M059J (cell line): ENCODE results near the gene CACNA1C. TPM values are rescaled to one million over a fixed set of nuclear protein-coding genes. Genes with fewer than 3 reads are reported as not detected.
A peak's percentile ranks its signal among the peaks of the same experiment; 100 is the strongest.

ENCODE experiments used
- DNase-seq: peaks from one replicate; pipeline ENCODE4 v3.0.0-alpha.2; 2012; ENCODE audit warnings: low read depth
- total RNA-seq: library from RNA; depleted of rRNA; stranded (reverse); fragments of >200 nt; shearing (Covaris generic); gene quantifications from 2 replicates; pipeline ENCODE4 v1.2.3, GENCODE V29; 2014

The CACNA1C gene
- total RNA-seq, 1 experiment from 2014 or later: 3.6 TPM

DNA sequence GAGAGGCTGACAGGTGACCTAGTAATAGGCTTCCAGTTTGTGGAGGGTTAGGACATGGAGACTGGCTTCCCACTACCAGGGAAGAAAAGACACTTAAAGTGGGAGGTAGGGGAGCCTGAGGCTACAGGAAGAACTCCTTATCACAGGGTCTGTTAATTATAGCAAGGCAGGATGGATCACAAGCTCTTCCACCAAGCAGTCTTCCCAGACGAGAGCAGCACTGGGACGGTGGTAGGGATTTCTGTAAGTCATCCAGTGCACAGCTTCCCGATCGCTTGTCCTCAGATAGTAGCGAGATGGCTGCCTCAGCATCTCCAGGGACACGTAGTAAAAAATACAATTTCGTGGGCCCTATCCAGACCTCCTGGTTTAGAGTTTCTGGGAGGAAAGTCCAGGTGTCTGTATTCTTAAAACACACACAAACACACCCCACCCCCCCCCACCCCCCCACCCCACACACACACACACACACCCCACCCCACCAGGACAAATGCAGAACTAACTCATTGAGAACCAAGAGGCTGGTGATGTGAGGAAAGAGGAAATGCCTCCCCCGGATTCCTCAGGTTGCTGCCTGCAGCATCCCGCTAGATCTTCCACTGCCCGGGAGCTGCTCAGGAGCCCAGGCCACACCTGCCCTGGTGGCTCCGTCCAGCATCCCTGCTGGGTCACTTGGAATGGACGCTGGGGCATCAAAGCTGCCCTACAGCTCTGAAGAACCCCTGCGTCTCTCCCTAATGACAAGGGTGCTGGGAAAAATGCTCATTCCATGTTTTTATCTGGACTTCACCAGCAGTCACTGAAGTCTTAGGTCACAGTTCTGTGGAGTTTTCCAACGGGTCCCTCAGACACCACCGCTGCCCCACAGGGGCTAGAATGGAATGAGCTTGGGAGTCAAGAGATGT is 307.2 kb downstream of the CACNA1C start:
- DNase-seq: no peak

DNA sequence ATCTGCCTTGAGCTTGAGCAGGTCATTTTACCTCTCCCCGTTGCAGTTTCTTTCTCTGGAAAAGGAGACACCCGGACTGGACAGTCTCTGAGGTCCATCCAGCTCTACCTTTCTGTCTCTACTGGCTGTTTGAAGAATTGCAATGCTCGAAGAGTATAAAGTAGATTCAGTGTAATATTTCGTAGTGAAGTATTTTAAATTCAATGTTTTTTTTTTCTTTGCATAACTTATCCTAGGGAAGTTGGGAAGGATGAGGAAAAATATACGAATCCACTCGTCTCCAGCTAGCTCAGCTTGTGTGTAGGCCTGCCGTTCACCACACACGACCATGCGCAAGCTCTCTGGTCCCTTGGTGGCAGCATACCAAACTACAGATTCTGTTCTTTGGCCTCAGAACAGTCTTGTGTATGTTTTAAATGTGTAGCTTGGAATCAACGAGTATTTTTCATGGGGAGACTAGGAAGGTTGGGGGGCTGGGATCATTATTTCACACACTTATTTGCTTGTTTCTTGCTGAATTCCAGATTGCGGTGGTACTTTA is 307.9 kb downstream of the CACNA1C start:
- DNase-seq: no peak

DNA sequence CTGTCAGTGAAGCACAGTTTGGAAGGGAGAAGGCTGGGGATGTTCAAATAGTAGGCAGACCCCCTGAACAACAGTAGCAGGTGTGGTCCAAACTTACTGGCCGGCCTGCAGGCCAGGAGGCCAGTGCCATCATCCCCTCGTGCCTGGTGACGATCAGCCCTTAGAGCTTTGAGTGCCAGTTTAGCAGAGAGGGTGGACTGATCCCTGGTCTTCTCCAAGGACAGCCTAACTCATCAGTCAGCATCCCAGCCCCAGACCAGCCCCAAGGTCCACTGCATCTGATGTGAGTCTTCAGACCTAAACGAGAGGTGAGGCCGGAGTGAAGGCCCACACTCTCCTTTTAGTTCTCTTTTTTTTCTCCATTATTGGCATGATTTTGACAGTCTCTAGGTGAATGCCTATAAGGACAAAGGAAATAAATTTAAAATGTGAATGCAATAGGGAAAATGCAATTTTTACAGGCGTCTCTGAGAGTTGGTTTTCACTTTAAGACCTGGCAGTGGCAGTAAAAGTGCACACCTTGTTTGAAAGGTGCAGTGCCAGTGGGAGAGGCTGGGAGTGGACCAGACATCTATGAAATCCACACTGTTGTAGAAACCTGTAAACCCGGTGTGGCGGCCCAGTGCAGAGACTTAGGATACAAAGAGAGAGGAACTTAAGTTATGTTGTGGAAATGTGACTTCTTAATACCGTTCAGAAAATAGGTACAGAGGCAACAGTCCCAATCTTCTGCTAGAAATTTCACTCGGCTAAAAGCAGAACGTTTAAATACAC is 311.2 kb downstream of the CACNA1C start:
- DNase-seq: no peak

DNA sequence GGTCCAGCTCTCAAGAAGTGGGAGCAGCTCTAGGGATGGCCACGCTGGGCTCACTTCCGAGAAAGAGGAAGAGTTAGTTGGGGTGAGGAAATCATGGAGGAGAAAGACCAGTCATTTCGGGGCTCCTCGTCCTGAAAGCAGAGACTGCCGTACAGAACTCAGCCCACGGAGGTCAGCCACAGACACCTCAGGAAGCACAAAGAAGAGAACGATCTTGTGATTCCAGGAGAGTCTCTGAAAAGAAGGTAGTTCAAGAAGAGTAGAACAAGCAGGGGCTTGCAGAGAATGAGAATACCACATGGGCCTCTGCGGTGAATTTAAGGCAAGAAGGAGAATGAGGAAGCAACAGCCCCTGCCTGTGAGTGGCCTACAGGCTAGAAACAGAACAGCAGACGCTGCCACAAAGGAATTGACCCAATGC is 311.9 kb downstream of the CACNA1C start:
- no peak for DNase-seq

DNA sequence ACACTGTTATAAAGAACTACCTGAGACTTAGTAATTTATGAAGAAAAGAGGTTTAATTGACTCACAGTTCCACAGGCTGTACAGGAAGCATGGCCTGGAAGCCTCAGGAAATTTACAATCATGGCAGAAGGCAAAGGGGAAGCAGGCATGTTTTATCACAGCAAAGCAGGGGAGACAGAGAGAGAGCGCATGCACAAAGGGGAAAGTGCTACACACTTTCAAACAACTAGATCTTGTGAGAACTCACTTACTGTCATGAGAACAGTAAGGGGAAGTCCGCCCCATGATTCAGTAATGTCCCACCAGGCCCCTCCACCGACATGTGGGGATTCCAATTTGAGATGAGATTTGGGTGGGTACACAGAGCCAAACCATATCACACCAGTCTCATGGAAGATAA is 313.9 kb downstream of the CACNA1C start:
- no peak for DNase-seq

DNA sequence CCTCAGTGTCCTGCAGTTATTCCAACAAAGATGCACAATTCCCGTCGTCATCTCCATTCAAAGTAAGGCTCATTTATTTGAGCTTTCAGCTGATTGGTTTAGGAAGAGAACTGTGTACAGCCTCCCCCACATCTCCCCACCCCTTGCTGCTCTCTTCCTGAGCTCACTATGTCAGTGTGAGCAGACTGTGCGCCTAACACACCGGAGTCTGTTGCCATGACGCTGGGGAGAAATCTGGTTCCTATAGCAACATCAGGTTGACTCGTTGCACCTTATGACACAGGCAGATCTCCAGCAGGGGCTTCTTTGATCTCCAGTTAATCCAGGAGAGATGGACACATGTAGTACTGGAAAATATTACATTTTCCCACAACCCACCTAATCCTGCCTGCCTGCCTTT is 319.4 kb downstream of the CACNA1C start:
- DNase-seq: peak; percentile 34

DNA sequence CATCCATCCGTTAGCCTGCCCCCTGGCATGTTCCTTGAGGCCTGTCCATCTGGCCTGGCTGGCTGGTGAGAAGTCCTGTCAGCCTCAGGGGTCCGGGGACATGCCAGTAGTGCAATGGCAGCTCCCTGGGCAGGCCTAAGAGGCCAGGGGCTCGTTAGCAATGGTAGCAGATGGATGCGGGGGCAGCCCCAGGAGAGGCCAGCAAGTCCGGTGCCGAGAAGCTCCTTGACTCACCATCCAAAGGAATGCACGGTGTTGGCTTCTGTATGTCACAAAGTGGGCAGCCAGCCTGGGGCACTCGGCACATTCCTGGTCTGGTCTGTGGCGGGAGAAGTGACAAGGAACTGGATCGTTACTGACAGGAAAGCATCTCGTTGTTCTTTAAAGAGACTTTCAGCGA is 319.9 kb downstream of the CACNA1C start:
- DNase-seq: peak; percentile 81

DNA sequence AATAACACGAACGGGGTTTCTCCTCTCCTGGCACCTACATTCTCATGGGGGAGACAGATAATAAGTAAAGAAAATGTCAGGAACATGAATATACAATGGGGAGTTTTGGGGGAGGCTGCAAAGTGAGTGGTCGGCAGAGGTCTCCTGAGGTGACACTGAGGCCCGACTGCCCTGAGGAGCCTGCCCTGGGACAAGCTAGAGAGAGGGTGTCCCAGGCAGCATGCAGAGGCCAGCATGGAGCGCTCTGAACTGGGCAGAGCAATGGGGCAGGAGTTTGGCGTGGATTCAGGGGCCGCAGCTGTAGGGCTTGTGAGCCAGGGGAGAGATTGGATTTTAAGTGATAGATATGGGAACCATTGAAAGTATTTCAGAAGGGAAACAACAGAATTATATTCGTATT is 320.5 kb downstream of the CACNA1C start:
- no peak for DNase-seq

DNA sequence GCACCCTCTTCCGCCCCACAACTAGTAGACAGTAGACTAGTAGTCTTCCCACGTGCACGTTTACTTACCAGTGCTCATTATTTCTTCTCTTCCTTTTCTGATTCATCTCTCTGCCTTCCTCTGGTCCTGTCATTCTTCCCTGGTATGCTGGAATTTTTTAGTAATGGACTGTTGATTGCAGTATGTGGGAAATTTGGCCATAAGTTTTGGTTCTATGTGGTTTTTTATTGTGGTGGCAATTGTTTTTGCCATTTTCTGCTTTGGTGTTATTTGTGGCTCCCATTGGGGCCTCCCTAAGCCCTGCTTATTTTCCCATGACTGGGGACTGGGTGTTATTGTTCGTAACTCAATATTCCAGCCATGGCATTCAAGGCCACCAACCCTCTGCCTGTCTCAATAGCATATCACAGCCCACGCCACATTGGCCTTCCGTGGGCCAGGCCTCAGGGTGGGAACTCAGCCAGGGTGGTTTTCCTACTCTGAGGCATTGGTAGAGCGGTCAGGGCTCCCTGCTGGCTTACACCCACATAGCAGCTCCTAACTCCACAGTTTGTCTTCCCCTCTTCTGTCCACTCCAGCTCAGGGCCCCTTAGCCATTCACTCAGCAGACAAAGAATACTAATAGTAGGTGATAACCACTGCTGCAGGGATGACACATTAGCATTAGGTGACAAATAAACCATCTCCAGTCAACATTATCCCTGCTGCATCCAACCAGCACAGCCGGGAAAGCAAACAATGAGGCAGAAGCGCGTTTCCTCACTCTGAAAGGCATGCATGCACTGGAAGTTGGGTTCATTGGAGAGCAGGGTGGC is 321.5 kb downstream of the CACNA1C start:
- peak; percentile 54 for DNase-seq

DNA sequence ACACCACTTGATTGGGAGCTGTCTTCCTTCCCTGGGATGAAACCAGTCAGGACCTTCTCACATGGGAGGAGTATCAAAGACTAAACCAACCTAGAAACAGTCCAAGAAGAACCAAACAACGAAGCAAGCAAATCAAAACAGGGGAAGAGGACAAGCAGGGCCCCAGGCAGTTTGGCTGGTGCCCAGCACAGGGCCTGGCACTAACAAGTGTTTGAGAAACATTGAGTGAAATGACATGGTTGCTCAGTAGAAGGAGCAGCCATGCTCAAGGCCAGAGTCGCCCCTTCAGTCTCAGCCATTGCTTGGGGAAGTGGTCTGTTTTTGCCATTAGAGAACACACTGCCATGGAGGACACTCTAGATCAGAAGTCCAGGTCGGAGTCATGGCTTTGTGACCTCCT is 323.1 kb downstream of the CACNA1C start:
- DNase-seq: no peak

DNA sequence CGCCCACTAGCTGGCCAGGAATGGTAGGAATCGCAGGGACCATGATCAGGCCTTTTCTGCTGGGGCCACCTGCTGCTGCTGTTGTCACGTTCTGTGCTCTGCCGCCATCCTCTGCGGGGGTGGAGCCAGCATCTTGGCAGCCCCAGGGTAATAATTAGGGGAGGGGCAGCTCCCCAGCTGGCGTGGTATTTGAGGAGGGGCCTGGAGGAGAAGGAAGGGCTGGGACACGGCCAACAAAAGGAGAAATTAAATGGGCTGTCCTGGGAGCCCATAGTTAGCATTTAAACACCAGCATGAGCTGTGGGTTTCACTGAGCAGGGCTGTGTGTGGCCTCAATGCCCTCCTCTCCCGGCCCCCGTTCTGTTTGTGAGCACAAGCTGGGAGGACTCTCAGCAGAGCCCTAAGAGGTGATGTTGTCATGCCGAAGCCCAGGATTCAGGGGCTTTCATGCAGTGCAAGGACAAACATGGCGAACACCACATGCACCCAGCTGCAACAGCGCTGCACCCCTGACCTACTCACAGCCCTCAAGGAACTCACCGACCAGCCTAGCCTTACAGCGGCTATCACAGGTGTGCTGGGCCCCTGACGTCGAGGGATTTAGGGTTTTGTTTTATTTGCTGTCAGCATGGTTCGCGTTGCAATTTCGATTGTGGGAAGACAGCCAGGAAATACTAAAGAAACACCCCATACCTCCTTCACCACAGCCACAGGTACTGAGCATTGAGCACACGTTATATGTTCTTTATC is 324.3 kb downstream of the CACNA1C start:
- no peak for DNase-seq

DNA sequence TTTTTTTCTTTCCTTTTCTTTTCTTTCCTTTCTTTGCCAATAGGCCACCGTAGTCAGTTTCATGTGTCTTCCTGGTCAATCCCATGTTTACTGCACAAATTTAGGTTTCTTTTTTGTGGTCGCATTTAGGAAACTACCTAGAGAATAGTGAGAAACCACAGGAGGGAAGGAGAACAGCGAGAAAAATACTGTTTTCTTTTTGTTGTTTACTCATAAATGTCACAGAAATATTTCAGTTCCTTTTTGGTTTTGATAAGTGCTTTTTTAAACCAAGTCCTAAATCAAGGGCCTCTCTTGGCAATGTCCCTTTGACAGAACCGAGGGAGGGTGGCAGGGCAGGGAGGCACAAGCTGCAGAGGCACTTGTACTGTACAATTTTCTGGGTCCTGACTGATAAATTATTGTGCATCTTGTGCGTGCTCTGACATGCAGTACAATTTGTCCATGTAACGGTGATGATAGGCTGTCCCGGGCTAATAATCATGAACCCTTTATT is 326.1 kb downstream of the CACNA1C start:
- no peak for DNase-seq

DNA sequence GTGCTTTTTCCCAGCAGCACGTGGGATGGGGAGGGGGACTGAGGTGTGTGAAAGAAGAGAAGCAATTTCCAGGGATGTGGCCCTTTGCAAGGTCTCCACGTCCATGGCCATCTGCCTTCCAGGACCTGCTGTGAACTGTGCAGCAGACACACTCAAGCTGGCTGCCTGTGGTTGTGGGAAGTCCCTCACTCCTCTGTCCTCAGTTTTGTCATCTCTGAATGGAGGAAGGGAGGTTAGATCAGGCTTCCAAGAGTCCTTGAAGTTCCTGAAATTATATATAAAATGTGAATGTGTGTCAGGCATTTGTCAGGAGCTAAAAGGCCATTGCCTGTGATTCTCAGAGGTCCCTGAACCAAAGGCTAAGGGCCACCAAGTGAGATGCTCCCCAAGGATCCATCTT is 328.2 kb downstream of the CACNA1C start:
- no peak for DNase-seq

DNA sequence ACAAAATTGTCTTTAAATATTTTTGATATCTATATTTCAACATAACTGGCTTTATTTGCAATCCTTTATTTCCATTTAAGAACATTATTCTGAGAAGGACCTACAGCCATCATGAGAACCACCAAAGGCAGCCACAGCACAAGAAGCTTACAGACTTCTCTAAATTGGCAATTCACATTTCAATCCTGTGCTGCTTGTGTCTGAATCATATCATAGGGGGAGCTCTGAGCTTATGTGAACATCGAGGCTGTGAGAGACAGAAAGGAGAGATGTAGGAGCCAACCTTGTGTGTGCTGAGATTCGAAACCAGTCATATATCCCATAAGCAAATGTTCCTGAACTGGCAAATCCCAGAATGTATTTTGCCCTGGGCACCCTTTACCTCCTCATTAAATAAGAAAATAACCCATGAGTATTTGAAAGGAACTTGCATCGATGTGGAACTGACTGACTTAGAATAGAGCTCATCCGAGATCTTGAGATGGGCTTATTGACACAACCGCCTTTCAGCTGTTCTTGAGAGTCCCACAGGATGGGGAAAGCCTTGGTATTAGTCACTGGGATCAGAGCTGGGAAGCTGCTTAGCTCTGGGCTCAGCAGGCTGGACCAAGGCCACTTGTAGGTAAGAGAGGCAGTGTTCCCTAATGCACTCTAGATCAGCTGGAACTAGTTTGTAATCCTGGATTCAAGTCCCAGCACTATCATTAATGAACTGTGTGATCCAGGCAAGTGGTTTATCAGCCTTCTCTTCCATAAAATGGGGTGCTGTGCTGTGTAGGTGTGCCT is 329.8 kb downstream of the CACNA1C start:
- DNase-seq: no peak

DNA sequence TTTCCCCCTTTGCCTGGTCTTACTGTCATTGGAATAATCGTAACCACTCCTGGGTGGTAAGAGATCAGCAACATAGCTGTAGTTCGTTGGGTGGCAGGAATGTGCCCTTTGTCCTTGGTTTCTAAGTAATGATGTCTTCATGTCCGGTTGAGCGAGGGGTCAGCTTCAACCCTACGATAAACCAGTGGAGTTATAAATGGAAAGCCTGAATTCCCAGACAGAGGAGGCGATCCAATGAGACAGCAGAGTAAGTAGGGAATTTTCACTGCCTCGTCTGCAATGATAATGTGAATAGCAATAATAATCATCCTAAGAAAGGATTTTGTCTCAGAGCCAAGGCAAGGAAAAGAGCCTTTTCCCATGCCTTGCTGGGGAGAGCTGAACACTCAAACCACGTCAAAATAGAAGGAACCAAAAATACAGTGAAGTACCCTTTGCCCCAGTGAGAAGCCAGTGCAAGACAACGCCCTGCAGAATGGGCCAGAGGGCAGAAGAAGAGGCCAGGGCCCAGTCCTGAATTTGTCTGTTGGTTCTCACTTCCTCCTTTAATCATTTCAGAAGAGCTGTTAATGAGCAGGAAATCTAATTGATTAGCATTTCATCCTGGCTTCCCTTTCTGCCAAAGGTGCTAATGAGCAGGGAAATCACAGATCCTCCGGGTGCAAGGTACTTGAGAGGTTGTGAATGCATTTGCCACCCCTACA is 330.7 kb downstream of the CACNA1C start:
- DNase-seq: no peak

DNA sequence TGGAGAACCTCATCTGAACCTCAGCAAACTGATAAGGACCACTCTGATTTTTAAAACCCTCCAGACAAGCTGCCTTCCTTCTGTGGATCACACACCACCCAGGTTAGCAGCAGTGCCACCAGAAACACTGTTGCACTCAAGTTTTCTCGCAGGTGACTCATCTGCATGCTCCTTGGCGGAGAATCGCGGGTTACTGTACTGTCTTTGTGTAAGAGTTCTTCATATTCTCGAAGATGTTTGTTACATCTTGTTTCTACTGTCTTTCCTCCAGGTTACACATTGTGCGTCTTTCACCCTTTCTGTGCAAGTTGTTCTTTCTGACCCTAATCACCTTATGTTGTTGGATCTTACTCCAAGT is 331.2 kb downstream of the CACNA1C start:
- DNase-seq: no peak

DNA sequence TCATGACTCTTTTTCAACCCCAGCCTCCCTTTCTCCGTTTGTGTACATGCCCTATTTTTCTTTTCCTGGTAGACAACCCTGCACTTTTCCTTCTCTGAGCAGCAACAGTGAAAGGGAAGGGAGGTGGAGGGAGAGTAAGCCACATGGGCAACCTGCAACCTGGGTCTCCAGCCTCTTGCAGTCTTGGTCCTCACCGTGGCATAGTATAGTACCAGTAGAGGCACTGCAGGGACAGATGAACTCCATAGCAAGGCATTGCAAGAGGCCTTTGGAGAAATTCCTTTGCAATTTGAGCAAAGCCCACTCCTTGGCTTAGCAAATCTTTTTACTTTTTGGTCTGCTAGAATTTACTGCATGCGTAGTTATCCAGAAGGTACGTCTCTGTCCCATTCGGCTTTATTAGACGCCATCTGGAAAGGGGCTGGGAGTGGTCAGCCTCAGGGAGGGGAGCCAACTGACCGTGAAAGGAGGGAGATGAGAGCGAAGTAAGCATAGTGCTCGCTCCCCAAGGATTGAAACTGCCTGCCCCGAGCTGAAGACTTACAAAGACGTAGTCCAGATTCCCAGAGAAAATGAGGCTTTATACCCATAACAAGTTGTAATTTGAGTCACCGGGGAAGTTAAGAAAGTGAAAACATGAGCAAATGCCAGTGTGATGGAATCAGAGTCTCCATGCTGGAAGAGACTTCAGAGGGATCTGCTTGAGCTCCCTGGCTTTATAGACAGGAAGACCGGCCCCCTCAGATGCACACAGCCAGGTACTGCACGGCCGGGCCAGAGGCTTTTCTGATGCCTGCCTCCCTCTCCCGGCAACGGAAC is 332.0 kb downstream of the CACNA1C start:
- peak; percentile 32 for DNase-seq

DNA sequence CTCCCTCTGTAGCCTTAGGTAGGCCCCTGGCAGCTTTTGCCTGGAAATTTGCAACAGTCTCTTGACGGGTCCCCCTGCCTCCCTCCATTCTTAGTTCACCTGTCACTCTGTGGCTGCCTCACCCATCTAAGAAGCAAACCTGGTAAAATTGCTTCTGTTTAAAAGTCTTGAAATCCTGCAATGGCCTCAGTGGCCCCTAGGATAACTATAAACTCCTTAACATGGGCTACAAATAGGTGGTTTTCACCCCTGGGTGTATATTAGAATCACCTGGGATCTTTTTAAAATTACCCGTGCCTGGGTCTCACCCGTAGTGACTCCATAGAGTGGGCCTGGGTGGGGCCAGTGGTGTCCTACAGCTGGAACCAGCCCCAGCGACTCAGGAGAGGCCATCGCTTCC is 332.7 kb downstream of the CACNA1C start:
- no peak for DNase-seq

DNA sequence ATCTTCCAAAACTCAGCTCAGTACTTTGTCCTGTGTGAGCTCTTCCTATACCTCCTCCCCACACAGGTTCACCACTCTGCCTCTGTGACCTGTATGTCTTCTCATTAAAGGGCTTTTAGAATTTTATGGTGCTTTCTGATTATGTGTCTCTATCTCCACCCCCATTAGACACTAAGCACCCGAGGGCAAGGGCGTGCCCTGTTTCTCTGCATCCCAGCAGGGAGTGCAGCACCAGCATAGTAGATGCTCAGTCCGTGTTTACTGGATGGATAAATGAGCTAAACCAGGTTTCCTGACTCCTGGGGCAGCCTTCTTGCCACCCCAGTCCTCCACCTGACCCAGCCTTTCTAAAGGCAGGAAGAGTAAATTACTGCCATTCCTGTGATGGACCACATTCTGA is 333.8 kb downstream of the CACNA1C start:
- DNase-seq: no peak
